Measurements from ENCODE around the gene FBP2.

Gene FBP2

GRCh38 chr9:94632737-94633136, 39.1 kb upstream of the FBP2 start:
- TF ChIP-seq, protein P1, sequence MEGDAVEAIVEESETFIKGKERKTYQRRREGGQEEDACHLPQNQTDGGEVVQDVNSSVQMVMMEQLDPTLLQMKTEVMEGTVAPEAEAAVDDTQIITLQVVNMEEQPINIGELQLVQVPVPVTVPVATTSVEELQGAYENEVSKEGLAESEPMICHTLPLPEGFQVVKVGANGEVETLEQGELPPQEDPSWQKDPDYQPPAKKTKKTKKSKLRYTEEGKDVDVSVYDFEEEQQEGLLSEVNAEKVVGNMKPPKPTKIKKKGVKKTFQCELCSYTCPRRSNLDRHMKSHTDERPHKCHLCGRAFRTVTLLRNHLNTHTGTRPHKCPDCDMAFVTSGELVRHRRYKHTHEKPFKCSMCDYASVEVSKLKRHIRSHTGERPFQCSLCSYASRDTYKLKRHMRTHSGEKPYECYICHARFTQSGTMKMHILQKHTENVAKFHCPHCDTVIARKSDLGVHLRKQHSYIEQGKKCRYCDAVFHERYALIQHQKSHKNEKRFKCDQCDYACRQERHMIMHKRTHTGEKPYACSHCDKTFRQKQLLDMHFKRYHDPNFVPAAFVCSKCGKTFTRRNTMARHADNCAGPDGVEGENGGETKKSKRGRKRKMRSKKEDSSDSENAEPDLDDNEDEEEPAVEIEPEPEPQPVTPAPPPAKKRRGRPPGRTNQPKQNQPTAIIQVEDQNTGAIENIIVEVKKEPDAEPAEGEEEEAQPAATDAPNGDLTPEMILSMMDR (conservative IDR thresholded peaks at IDR 0.05; ENCODE audit: low read length) = no peak

DNA sequence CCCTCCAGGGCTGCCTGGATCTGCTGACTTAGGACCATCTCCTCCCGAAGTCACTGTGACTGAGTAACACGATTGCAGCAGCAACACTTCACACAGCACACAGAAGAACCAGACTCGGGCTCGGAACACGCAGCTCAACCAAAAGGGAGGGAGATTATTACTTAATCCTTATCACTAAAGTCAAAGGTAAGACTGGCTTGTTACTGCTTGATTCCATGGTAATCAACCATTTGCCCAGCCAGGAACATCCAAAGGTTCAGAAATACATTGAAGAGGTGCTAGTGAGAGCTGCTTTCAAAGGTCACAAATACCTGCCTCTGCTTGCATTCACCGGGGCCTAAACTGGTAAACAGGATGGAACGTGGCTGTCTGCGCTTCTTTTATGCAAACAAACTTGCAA, 38.0 kb upstream of the FBP2 start:
- no peak overlapping the region for H3K4me3 ChIP-seq (ENCODE audit: low read length)
- TF ChIP-seq, protein P1 (conservative IDR thresholded peaks at IDR 0.05; ENCODE audit: low read length) = no peak
- DNase-seq (ENCODE audit: low read depth) = no peak

More at GRCh38 chr9:94632737-94633136, 39.1 kb upstream of the FBP2 start:
- H3K4me3 ChIP-seq (ENCODE audit: low read length) = no peak overlapping the region
- peak; percentile 57 for DNase-seq (ENCODE audit: low read depth)

DNA sequence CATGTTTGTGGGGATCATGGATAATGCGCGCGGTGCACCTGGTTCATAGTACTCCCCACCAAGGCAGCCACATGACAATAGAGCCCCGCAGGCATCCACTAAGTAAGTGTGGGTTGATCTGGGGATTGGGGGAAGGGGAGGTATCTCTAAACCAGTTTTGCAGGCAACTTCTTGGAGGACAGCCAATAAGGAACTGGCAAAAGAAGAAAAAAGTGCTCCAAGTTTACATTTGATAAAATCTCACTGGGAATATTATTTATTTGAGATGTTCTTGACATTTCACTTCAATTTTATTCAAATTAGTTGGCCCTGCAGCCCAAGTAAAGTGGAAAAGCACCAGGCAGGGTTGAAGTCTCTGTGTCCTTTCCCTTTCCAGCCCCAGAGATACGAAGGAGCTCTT, 37.2 kb upstream of the FBP2 start:
- H3K4me3 ChIP-seq (ENCODE audit: low read length) = no peak overlapping the region
- DNase-seq (ENCODE audit: low read depth) = no peak
- TF ChIP-seq, protein P1 (conservative IDR thresholded peaks at IDR 0.05; ENCODE audit: low read length) = no peak

DNA sequence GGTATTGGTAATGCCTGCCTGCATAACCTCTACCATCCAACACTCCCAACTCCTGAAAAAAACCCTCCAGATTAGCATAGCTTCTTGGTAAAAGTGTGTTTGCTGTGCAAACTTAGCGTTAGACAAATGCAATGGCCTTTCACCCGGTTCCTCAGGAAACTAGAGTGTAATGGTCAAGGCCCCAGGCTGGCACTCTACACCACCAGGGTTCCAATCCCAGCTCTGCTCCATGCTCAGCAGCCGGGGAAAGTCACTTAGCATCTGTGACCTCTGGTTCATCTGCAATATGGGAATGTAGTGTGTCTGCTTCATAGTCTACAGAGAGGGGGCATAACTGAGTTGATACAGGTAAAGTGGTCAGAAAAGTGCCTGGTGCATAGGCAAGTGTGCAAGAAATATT, 36.7 kb upstream of the FBP2 start:
- no peak overlapping the region for H3K4me3 ChIP-seq (ENCODE audit: low read length)
- TF ChIP-seq, protein P1 (conservative IDR thresholded peaks at IDR 0.05; ENCODE audit: low read length) = no peak
- DNase-seq (ENCODE audit: low read depth) = no peak

DNA sequence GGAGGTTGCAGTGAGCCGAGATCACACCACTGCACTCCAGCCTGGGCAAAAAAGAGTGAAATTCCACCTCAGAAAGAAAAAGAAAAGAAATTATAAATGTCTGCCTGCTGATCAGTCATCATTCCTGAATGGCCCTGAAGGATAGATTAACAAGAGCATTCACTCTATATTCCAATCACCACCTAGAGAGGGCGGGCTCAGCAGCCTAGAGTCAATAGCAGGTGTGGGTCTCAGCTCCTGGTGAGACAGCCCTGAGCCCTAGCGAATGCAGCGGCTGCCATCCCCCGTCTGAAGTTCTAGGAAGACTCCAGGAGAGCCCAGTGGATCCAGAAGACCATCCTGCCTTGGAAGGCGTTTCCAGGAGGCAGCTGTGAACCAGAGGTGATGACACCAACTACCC, 33.7 kb upstream of the FBP2 start:
- no peak for DNase-seq (ENCODE audit: low read depth)
- H3K4me3 ChIP-seq (ENCODE audit: low read length) = no peak overlapping the region
- TF ChIP-seq, protein P1 (conservative IDR thresholded peaks at IDR 0.05; ENCODE audit: low read length) = no peak

DNA sequence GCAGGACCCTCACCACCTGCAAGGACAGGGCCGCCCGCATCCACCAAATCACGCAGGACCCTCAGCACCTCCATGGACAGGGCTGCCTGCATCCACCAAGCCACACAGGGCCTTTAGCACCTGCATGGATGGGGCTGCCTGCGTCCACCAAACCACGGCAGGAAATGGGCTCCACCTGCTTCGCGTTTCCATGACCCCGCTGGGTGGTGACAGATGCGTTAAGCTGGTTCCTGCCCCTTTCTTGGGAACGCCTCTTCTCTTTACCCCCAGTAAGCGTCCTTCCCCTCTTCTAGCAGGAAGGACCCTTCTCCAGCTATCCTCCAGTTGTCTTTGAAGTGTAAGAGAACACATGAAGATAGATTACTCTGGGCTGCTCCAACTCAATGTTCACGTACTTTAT, 32.2 kb upstream of the FBP2 start:
- H3K4me3 ChIP-seq (ENCODE audit: low read length) = no peak overlapping the region
- no peak for DNase-seq (ENCODE audit: low read depth)
- TF ChIP-seq, protein P1 (conservative IDR thresholded peaks at IDR 0.05; ENCODE audit: low read length) = no peak

- TF ChIP-seq, protein P1 (conservative IDR thresholded peaks at IDR 0.05; ENCODE audit: low read length) = no peak
- no peak overlapping the region for H3K4me3 ChIP-seq (ENCODE audit: low read length)
- DNase-seq (ENCODE audit: low read depth) = no peak
Observed at GRCh38 chr9:94624629-94625028, 31.0 kb upstream of the FBP2 start.
